Natural killer cell (primary cell): Measurements from ENCODE around the gene GCNT3. TPM values are rescaled to one million over a fixed set of nuclear protein-coding genes. Genes with fewer than 3 reads are reported as not detected.
A peak's percentile ranks its signal among the peaks of the same experiment; 100 is the strongest.
"Not testable (repeated sequence)": the region's sequence is repeated elsewhere in the genome, so short reads cannot be mapped to it uniquely, and the experiment has no call there.

Source experiments
- ATAC-seq, 3 donors: fragments of 150-1000 bp in 2 of 3; fragments of 200-7000 bp in 1 of 3; cut with Tn5 transposase; 1 replicate in 1 of 3; 2 replicates in 2 of 3; pipeline ENCODE4 v1.10.0; 2021; ENCODE audit warnings: mild to moderate bottlenecking in 2 of 3, moderate library complexity in 2 of 3
- DNase-seq, 2 donors: peaks; one replicate each; pipeline versions ENCODE4 v3.0.0 to v3.0.0-alpha.2; 2013 to 2021; ENCODE audit warnings: mixed read lengths in 1 of 2
- H3K27ac ChIP-seq: one replicate; pipeline ENCODE4 v1.5.1; 2013; ENCODE audit warnings: mild to moderate bottlenecking, low read length
- H3K27me3 ChIP-seq: one replicate; pipeline ENCODE4 v1.6.1; 2013; ENCODE audit warnings: low read length; ENCODE audit not compliant: control insufficient read depth, insufficient read depth
- H3K36me3 ChIP-seq: one replicate; pipeline ENCODE4 v1.6.1; 2013; ENCODE audit warnings: low read length; ENCODE audit not compliant: control insufficient read depth, insufficient read depth
- H3K4me1 ChIP-seq: one replicate; pipeline ENCODE4 v1.6.1; 2013; ENCODE audit warnings: low read length; ENCODE audit not compliant: control insufficient read depth, insufficient read depth
- H3K4me3 ChIP-seq: one replicate; pipeline ENCODE4 v1.5.1; 2013; ENCODE audit warnings: low read length
- H3K9me3 ChIP-seq: one replicate; pipeline ENCODE4 v1.6.1; 2013; ENCODE audit warnings: low read length; ENCODE audit not compliant: control insufficient read depth, insufficient read depth
- H3K27ac Mint-ChIP-seq, 2 donors: one replicate each; pipeline ENCODE4 v1.8.0; 2022; ENCODE audit warnings: mild to moderate bottlenecking in 2 of 2, mixed read lengths in 2 of 2, moderate library complexity in 1 of 2
- H3K27me3 Mint-ChIP-seq, 2 donors: one replicate each; pipeline ENCODE4 v1.8.0; 2022; ENCODE audit warnings: low read depth in 2 of 2, mixed read lengths in 2 of 2
- H3K36me3 Mint-ChIP-seq: one replicate; pipeline ENCODE4 v1.8.0; 2022; ENCODE audit warnings: mixed read lengths
- H3K4me1 Mint-ChIP-seq, 2 donors: one replicate each; pipeline ENCODE4 v1.8.0; 2022; ENCODE audit warnings: mixed read lengths in 2 of 2
- H3K4me3 Mint-ChIP-seq: one replicate; pipeline ENCODE4 v1.8.0; 2022; ENCODE audit warnings: mild to moderate bottlenecking, moderate library complexity, mixed read lengths
- H3K9me3 Mint-ChIP-seq, 2 donors: one replicate each; pipeline ENCODE4 v1.8.0; 2022; ENCODE audit warnings: mixed read lengths in 2 of 2
- WGBS: methylation state at CpG from one replicate; pipeline ENCODE4 v1.1.7; 2013; ENCODE audit warnings: missing lambda C conversion rate; ENCODE audit not compliant: insufficient coverage; 5-methylcytosine and 5-hydroxymethylcytosine counted together
- intact Hi-C: fragments of 100-400 bp; cut with micrococcal nuclease; formaldehyde crosslinking; loops from one replicate; pipeline ENCODE4 v1.14.2; 2022
- total RNA-seq, 4 donors: library from RNA; stranded (reverse); fragments of 120-200 nt in 1 of 4; gene quantifications; one replicate each; pipeline versions ENCODE4 v1.2.3 to v1.2.4, GENCODE V29; 2013 to 2022
- TF ChIP-seq, protein P1 (sequence below): fragments of 200-600 bp; IDR thresholded peaks from one replicate; pipeline ENCODE4 v1.8.0; 2022; ENCODE audit warnings: antibody characterized with exemption

GCNT3 gene
- total RNA-seq, 3 donors from 2014 or later (not counting 1 experiment from before 2014, with no cell fraction given) = not detected

GRCh38 chr15:59642351-59642750, 30.8 kb downstream of the GCNT3 start:
- Mint-ChIP-seq H3K4me3 (no peak overlapping the region), H3K27me3 (no peaks in the 10 kb centered on the region), H3K27ac (no peak overlapping the region), H3K36me3 (peaks cover 17% of the 10 kb centered on the region), H3K9me3 (no peaks in the 10 kb centered on the region), H3K4me1 (peaks cover 0 to 11% of the 10 kb centered on the region in 2 donors)
- Histone ChIP-seq H3K4me1 (no peaks in the 10 kb centered on the region), H3K27ac (no peak overlapping the region), H3K27me3 (no peaks in the 10 kb centered on the region), H3K9me3 (no peaks in the 10 kb centered on the region), H3K36me3 (peaks cover 52% of the 10 kb centered on the region), H3K4me3 (no peak overlapping the region)
- WGBS = 86% methylated on average over 2 of the region's 2 CpGs
- intact Hi-C loops = no loop called here
- TF ChIP-seq, protein P1, sequence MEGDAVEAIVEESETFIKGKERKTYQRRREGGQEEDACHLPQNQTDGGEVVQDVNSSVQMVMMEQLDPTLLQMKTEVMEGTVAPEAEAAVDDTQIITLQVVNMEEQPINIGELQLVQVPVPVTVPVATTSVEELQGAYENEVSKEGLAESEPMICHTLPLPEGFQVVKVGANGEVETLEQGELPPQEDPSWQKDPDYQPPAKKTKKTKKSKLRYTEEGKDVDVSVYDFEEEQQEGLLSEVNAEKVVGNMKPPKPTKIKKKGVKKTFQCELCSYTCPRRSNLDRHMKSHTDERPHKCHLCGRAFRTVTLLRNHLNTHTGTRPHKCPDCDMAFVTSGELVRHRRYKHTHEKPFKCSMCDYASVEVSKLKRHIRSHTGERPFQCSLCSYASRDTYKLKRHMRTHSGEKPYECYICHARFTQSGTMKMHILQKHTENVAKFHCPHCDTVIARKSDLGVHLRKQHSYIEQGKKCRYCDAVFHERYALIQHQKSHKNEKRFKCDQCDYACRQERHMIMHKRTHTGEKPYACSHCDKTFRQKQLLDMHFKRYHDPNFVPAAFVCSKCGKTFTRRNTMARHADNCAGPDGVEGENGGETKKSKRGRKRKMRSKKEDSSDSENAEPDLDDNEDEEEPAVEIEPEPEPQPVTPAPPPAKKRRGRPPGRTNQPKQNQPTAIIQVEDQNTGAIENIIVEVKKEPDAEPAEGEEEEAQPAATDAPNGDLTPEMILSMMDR = no peak
- ATAC-seq (no peak), DNase-seq (no peak)

- Mint-ChIP-seq H3K27me3 (no peaks in the 10 kb centered on the region), H3K36me3 (peaks cover 11% of the 10 kb centered on the region), H3K9me3 (no peaks in the 10 kb centered on the region), H3K27ac (peak overlapping the region in 1 of 2 donors; percentile 47), H3K4me3 (no peak overlapping the region), H3K4me1 (peaks cover 0 to 11% of the 10 kb centered on the region in 2 donors)
- H3K9me3 ChIP-seq = no peaks in the 10 kb centered on the region
- no peak for ATAC-seq
- H3K36me3 ChIP-seq = peaks cover 51% of the 10 kb centered on the region
- intact Hi-C loops = no loop called here
- H3K27me3 ChIP-seq = no peaks in the 10 kb centered on the region
- no peak overlapping the region for H3K27ac ChIP-seq
- TF ChIP-seq, protein P1 = no peak
- no peaks in the 10 kb centered on the region for H3K4me1 ChIP-seq
- no peak for DNase-seq
- 98% methylated on average over 4 of the region's 4 CpGs for WGBS
- no peak overlapping the region for H3K4me3 ChIP-seq
Measured at GRCh38 chr15:59644756-59645155, 33.2 kb downstream of the GCNT3 start.

DNA sequence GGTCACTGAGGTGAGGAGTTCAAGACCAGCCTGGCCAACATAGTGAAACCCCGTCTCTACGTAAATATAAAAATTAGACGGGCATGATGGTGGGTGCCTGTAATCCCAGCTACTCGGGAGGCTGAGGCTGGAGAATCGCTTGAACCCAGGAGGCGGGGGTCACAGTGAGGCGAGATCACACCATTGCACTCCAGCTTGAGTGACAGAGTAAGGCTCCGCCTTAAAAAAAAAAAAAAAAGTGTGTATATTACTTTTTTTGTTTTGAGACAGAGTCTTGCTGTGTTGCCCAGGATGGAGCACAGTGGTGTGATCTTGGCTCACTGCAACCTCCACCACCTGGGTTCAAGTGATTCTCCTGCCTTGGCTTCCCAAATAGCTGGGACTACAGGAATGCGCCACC, 34.2 kb downstream of the GCNT3 start:
- H3K27ac ChIP-seq, H3K27ac Mint-ChIP-seq, H3K4me3 ChIP-seq, H3K9me3 Mint-ChIP-seq, H3K27me3 ChIP-seq, intact Hi-C loops, DNase-seq, H3K9me3 ChIP-seq, H3K27me3 Mint-ChIP-seq, ATAC-seq, H3K4me3 Mint-ChIP-seq, H3K4me1 ChIP-seq: not testable (repeated sequence)
- Mint-ChIP-seq H3K4me1 (peaks cover 0 to 11% of the 10 kb centered on the region in 2 donors), H3K36me3 (peaks cover 11% of the 10 kb centered on the region)
- 97% methylated on average over 8 of the region's 9 CpGs for WGBS
- H3K36me3 ChIP-seq = peaks cover 54% of the 10 kb centered on the region

GRCh38 chr15:59646277-59646676, 34.7 kb downstream of the GCNT3 start:
- Mint-ChIP-seq H3K27me3 (no peaks in the 10 kb centered on the region), H3K36me3 (peaks cover 11% of the 10 kb centered on the region), H3K27ac (no peak overlapping the region), H3K9me3 (no peaks in the 10 kb centered on the region), H3K4me1 (peaks cover 0 to 11% of the 10 kb centered on the region in 2 donors), H3K4me3 (no peak overlapping the region)
- Histone ChIP-seq H3K4me3 (no peak overlapping the region), H3K9me3 (no peaks in the 10 kb centered on the region), H3K27me3 (no peaks in the 10 kb centered on the region), H3K27ac (no peak overlapping the region), H3K36me3 (peaks cover 50% of the 10 kb centered on the region), H3K4me1 (no peaks in the 10 kb centered on the region)
- intact Hi-C loops = no loop called here
- TF ChIP-seq, protein P1 = no peak
- ATAC-seq (no peak), DNase-seq (no peak)
- no CpG with 5 or more reads among the region's 1 CpG for WGBS
